Left renal pelvis (tissue), 4 donors: Measurements from ENCODE around the gene MICAL3. TPM values are rescaled to one million over a fixed set of nuclear protein-coding genes. Genes with fewer than 3 reads are reported as not detected.

Source experiments
- DNase-seq, 4 donors: peaks; one replicate each; pipeline ENCODE4 v3.0.0-alpha.2; 2013; ENCODE audit warnings: low read depth in 4 of 4, low spot score in 3 of 4
- polyA plus RNA-seq, 4 donors: library from polyadenylated mRNA; unstranded; fragments of 120-200 nt; gene quantifications; one replicate each; pipeline ENCODE4 v1.2.1, GENCODE V29; 2013; ENCODE audit not compliant: insufficient read length in 4 of 4

The MICAL3 gene
- polyA plus RNA-seq, 4 donors, result 20.7 to 37.1 (median 34.1) TPM

DNA sequence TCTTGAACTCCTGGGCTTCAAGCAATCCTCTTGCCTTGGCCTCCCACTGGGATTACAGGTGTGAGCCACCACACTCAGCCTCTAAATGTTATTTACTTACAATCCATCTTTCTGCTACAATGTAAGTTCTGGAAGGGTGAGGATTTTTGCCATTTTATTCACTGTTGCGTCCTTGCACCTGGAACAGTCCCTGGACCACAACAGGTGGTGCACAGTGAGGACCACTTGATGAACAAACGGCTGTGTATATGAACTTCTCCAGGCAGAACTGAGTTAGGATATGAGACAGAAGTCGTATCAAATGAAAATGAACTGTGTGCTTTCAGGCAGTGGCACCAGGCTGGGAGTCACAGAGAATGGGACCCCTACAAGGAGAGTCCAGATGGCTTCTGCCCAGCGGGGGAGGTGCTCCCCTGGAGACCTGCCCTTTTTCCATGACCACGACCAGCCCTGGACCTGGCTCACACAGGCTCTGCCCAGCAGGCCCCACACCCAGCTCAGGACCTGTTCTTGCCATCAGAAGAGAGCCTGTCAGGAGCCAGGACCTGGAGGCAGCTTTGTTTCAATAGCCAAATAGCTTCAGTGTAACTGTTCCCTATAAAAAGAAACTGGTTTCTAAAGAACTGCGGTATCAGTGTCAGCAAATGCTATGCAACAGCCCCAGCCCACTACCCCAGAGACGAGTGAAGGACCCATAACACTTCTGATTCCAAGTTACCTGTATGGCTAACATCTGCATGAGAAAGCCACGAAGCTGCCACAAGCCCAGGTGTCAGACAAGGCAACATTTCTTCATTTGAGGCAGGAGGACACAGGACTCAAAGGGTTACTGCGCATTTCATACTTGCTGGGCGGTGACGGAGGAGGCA lies 104.9 kb downstream of the MICAL3 start:
- no peak for DNase-seq

- no peak for DNase-seq
Observed at GRCh38 chr22:17918840-17919239, 105.5 kb downstream of the MICAL3 start.

- DNase-seq, result no peak
Observed at GRCh38 chr22:17917490-17917983, 106.8 kb downstream of the MICAL3 start.

- DNase-seq, result no peak
Observed at GRCh38 chr22:17916226-17916889, 108.0 kb downstream of the MICAL3 start.

DNA sequence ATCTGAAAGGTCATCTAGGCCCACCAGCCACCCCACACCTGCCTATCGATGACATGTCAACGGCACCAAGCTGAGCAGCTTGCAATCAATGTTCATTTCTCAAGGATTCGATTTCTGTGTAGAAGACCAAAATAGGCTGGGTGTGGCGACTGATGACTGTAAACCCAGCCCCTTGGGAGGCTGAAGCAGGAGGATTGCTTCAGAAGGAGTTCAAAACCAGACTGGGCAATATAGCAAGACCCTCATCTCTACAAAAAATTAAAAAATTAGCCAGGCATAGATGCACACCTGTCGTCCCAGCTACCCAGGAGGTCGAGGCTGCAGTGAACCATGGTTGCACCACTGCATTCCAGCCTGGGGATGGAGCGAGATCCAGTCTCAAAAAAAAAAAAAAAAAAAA lies 108.7 kb downstream of the MICAL3 start:
- no peak for DNase-seq

GRCh38 chr22:17915188-17915587 lies 109.2 kb downstream of the MICAL3 start:
- no peak for DNase-seq

GRCh38 chr22:17914474-17914873 lies 109.9 kb downstream of the MICAL3 start:
- DNase-seq, result no peak

DNA sequence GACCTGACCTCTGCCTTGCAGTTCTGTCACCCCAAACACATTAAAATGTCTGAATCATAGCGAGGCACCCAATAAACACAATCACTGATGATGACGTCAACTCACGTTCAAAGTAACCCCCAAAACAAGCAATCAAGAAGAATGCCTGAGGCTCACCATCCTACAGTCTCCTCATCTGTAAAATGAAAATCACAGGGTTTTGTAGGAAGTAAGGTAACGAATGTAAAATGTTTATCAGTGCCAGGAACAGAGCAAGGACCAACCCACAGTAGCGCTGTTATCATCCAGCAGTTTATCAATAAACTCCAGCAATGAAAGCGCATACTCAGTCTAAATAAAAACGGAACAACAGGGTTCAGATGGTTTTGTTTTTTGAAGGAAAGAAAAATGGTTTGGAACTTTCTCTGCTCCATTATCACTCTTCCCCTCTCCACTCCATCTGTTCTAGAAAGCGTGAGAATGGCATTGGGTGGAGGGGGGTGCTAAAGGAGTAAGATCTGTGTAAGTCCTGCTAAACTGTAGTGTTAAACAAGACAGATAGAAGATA lies 110.5 kb downstream of the MICAL3 start:
- no peak for DNase-seq

- DNase-seq, result no peak
Observed at GRCh38 chr22:17912945-17913721, 111.2 kb downstream of the MICAL3 start.

GRCh38 chr22:17911887-17912286 lies 112.5 kb downstream of the MICAL3 start:
- no peak for DNase-seq

DNA sequence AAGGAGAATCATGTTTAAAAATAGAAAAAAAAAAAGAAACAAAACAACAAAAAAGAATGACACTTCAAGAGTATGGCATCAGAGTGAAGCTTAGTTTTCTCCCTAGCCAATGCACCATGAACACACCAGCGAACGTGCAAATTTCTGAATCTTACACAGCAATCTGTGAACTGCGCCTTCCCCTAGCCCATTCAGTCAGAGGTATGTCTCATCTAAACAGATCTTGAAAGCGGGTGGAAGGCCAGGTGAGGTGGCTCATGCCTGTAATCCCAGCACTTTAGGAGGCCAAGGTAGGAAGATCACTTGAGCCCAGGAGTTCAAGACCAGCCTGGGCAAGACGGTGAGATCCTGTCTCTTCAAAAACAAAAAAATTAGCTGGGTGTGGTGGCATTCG lies 113.1 kb downstream of the MICAL3 start:
- no peak for DNase-seq

DNA sequence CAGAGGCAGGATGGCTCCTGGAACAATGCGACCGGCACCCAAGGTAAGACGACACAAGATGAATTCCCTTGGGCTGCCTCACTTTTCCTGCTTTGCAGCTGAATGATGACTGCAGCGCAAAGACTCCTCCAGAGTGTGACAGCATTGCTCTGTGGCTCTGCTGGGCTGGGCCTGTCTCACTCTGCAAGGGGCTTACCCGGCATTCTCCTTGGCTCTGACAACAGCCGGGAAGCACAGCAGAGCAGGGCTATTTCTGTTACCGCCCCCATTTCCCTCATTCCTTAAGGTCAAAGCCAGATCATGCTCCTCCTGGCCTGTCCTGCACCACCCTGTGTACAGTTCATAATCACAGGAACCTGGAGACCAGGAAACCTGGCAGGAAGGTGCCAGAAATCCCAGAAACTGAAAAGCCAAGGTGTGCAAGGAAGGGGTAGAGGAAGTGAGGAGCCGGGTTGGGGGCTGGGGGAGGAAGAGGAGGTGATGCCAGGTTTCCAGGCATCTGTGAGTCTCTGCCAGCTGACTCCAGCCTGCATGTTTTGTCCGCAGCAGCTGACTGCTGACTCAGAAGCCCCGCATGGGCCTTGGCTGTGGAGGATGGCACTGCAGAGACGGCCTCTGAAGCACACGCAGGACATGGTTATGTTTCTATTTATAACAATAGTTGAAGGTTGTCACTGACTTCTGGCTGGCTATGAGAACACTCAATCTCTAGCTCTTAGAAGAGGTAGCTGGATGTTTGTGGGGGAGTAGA lies 113.6 kb downstream of the MICAL3 start:
- DNase-seq, result peak in 1 of 4 donors; percentile 31

GRCh38 chr22:17907748-17908051 lies 116.7 kb downstream of the MICAL3 start:
- DNase-seq, result no peak

- DNase-seq, result no peak
Observed at GRCh38 chr22:17906978-17907747, 117.2 kb downstream of the MICAL3 start.

DNA sequence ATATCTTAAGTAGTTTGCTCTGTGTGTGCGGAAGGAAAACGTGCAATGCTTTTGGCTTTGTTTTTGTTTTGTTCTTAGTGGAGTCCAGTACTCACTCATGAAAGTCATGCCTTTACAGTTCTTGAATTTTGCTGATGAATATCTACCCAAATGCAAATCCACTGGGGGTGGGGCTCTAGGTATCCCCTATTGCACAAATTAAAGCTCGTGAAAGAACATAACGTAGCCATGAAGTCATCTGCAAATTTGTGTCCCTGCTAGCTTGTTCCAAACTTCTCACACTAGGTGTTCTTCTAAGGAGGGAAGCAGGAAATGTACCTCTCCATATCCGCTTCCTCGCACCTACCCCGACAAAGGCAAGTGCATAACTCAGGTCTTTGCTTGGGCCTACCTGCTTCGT lies 118.9 kb downstream of the MICAL3 start:
- no peak for DNase-seq

GRCh38 chr22:17903564-17904295 lies 120.6 kb downstream of the MICAL3 start:
- DNase-seq, result no peak

DNA sequence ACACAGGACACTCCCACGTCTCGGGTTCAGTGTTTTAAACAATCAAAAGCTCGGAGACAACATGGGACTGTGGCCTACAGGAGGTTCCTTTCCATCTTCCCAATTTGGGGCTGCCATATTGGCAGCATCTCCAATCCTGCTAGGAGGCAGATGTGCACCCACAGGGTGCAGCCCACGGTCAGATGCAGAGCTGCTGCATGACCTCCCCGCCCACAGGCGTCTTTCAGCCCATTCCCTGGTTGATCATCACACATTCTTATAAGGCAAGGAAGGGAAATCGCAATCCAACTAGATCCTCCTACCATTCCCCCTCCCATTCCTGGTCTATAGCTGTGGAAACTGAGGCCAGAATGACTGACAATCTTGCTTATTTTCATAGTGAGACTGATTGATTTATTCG lies 121.4 kb downstream of the MICAL3 start:
- DNase-seq, result no peak

- DNase-seq, result no peak
Observed at GRCh38 chr22:17898375-17898774, 126.0 kb downstream of the MICAL3 start.

DNA sequence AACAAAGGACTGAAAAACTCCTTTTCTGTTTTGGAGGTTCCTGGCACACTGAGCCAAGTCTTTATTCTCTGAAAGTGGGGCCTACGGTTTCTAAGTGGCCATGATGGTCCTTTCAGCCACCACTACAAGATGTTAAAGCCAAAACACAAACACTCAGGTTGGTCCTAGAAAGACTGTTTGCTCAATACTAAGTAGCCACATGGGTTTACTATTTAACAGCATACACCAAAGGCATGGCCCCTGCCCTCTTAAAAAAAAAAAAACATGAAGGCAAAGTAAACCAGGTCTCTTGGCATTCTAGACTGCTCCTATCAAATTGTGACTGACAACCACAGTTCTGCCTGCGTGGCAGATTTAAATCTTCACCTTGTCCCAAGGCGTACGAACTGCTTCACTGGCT lies 126.5 kb downstream of the MICAL3 start:
- DNase-seq, result no peak
